Stimulated activated CD8-positive, alpha-beta memory T cell treated with anti-CD3 and anti-CD28 coated beads, Interleukin-7, amount 100 ng/mL, for 48 hours (primary cell): ENCODE measurements around the gene P2RY2.

ENCODE experiments used
- DNase-seq, 2 donors: peaks; one replicate each; pipeline ENCODE4 v3.0.0-alpha.2; 2020; ENCODE audit warnings: low read depth in 1 of 2; ENCODE audit errors: extremely low read depth in 1 of 2

Gene P2RY2

GRCh38 chr11:73240190-73240781 is 22.2 kb downstream of the P2RY2 start:
- no peak for DNase-seq

- no peak for DNase-seq
These were observed 23.2 kb downstream of the P2RY2 start for GRCh38 chr11:73241300-73241699.

- DNase-seq, result peak; percentile 31 to 56
These were observed 24.4 kb downstream of the P2RY2 start for GRCh38 chr11:73242251-73243092.

- no peak for DNase-seq
These were observed 25.0 kb downstream of the P2RY2 start for GRCh38 chr11:73243093-73243485.

- DNase-seq, result no peak
These were observed 26.6 kb downstream of the P2RY2 start for GRCh38 chr11:73244589-73245240.

- no peak for DNase-seq
These were observed 27.4 kb downstream of the P2RY2 start for GRCh38 chr11:73245461-73245860.

GRCh38 chr11:73246303-73246702 is 28.2 kb downstream of the P2RY2 start:
- DNase-seq, result no peak

GRCh38 chr11:73248526-73249185 is 30.6 kb downstream of the P2RY2 start:
- no peak for DNase-seq

GRCh38 chr11:73249304-73249703 is 31.2 kb downstream of the P2RY2 start:
- no peak for DNase-seq

- DNase-seq, result no peak
These were observed 32.0 kb downstream of the P2RY2 start for GRCh38 chr11:73249853-73250783.

GRCh38 chr11:73252577-73253191 is 34.6 kb downstream of the P2RY2 start:
- no peak for DNase-seq

GRCh38 chr11:73257342-73258103 is 39.4 kb downstream of the P2RY2 start:
- DNase-seq, result no peak

- no peak for DNase-seq
These were observed 40.3 kb downstream of the P2RY2 start for GRCh38 chr11:73258104-73259035.

GRCh38 chr11:73259406-73260126 is 41.5 kb downstream of the P2RY2 start:
- no peak for DNase-seq

GRCh38 chr11:73260127-73260457 is 42.0 kb downstream of the P2RY2 start:
- DNase-seq, result no peak

GRCh38 chr11:73262851-73263495 is 44.9 kb downstream of the P2RY2 start:
- DNase-seq, result no peak

GRCh38 chr11:73263640-73264039 is 45.6 kb downstream of the P2RY2 start:
- DNase-seq, result no peak
